ENCODE data around the gene CDK18.
A peak's percentile ranks its signal among the peaks of the same experiment; 100 is the strongest.

The CDK18 gene

GRCh38 chr1:205528887-205529825 is 24.7 kb downstream of the CDK18 start:
- DNase-seq (ENCODE audit: low read depth), result peak; percentile 65
- peak; percentile 76 for TF ChIP-seq CTCF (IDR thresholded peaks at IDR 0.05; ENCODE audit: low read length, missing control alignments)
- peak overlapping the region; percentile 30 for H3K4me3 ChIP-seq (replicated peaks; ENCODE audit: low read depth, low read length)

- DNase-seq (ENCODE audit: low read depth), result no peak
- TF ChIP-seq CTCF (IDR thresholded peaks at IDR 0.05; ENCODE audit: low read length, missing control alignments), result no peak
- no peak overlapping the region for H3K4me3 ChIP-seq (replicated peaks; ENCODE audit: low read depth, low read length)
Measured at GRCh38 chr1:205530116-205530515, 25.6 kb downstream of the CDK18 start.

GRCh38 chr1:205531191-205532025 is 26.9 kb downstream of the CDK18 start:
- no peak for DNase-seq (ENCODE audit: low read depth)
- no peak overlapping the region for H3K4me3 ChIP-seq (replicated peaks; ENCODE audit: low read depth, low read length)
- no peak for TF ChIP-seq CTCF (IDR thresholded peaks at IDR 0.05; ENCODE audit: low read length, missing control alignments)

GRCh38 chr1:205532026-205532898 is 27.8 kb downstream of the CDK18 start:
- no peak for DNase-seq (ENCODE audit: low read depth)
- TF ChIP-seq CTCF (IDR thresholded peaks at IDR 0.05; ENCODE audit: low read length, missing control alignments), result no peak
- H3K4me3 ChIP-seq (replicated peaks; ENCODE audit: low read depth, low read length), result no peak overlapping the region

GRCh38 chr1:205532996-205533735 is 28.7 kb downstream of the CDK18 start:
- no peak overlapping the region for H3K4me3 ChIP-seq (replicated peaks; ENCODE audit: low read depth, low read length)
- TF ChIP-seq CTCF (IDR thresholded peaks at IDR 0.05; ENCODE audit: low read length, missing control alignments), result no peak
- DNase-seq (ENCODE audit: low read depth), result peak; percentile 44
